NCI-H2081 treated with DMSO at 0.1 percent for 48 hours (cell line): ENCODE data around the gene RRAD.
"Not testable (repeated sequence)": the region's sequence is repeated elsewhere in the genome, so short reads cannot be mapped to it uniquely, and the experiment has no call there.

ENCODE experiments used
- DNase-seq: peaks from one replicate; lab custom pipeline; 2025; lab: John Stamatoyannopoulos, UW

Gene RRAD

DNA sequence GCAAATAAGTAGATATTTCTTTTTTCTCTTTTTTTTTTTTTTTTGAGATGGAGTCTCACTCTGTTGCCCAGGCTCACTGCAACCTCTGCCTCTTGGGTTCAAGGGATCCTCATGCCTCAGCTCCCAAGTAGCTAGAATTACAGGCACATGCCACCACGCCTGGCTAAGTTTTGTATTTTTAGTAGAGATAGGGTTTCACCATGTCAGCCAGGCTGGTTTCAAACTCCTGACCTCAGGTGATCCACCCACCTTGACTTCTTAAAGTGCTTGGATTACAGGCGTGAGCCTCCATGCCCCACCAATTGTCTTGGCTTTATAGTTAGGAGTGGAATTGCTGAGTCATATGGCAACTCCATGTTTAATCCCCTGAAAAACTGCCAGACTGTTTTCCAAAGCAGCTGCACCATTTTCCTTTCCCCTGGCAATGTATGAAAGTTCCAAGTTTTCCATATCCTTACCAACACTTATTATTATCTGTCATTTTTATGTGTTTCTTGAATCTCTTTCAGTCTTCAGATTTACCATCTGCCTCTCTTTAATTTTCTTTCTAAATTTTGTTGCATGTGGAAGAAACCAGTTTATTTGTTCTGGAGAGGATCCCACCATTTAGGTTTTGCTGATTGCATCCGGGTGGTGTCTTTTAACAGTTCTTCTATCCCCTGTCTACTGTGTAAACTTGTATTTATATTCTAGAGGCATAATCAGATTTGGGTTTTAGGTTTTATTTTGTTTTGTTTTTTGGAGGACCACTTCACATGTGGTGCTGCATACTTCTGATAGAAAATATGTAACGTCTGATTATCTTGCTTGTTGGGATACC lies 25.8 kb upstream of the RRAD start:
- DNase-seq: no peak

DNA sequence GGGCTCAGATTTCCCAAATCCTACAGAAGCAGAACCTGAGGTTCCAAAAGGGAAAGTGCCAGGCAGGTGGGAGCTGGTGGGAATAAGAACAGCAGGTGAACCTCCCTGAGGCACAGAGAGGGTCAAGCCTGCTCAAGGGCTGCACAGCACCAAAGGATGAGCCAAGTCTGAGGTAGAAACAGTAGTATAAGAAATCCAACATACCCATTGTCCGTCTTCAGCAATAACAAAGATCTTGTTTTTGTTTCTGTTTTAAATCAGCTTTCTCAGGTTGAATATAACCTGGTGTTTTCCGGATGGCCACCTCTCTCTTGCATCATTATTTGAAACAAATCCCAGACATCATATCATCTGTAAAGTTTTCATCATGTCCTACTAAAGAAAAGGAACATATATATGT lies 25.1 kb upstream of the RRAD start:
- DNase-seq: no peak

DNA sequence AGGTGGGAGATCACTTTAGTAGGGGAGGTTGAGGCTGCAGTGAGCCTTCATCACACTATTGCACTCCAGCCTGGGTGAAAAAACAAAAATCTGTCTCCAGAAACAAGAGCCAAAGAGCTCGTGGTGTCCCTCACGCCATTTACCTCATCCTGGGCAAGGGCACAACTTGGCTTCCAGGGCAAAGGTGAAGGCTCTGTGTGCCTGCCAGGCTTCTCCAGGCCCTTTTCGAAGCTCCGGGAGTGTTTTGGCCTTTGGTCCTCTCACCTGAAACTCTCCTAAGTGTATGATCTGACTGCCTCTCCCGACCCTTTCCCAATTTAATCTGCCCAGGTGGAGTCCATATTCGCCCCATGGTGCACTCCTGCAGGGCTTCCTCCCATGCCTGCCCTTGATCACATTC lies 24.1 kb upstream of the RRAD start:
- no peak for DNase-seq

DNA sequence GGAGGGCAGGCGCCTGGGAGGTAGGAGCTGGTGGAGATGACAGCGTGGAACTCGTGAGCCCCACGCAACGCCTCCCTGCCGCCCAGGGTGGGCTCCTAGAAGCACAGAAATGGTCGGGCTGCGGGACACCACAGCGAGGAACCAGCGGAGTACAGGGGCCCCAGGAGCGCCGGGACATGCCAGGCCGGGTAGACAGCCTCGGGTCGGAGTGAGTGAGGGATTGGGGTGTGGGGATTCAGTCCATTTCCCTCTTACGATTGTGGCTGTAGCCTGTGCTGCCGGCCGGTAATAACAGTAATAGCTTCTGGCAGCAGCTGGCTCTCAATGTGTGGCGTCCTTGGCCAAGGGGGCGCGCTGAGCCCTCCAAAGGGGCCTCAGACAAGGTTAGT lies 23.5 kb upstream of the RRAD start:
- DNase-seq: no peak

DNA sequence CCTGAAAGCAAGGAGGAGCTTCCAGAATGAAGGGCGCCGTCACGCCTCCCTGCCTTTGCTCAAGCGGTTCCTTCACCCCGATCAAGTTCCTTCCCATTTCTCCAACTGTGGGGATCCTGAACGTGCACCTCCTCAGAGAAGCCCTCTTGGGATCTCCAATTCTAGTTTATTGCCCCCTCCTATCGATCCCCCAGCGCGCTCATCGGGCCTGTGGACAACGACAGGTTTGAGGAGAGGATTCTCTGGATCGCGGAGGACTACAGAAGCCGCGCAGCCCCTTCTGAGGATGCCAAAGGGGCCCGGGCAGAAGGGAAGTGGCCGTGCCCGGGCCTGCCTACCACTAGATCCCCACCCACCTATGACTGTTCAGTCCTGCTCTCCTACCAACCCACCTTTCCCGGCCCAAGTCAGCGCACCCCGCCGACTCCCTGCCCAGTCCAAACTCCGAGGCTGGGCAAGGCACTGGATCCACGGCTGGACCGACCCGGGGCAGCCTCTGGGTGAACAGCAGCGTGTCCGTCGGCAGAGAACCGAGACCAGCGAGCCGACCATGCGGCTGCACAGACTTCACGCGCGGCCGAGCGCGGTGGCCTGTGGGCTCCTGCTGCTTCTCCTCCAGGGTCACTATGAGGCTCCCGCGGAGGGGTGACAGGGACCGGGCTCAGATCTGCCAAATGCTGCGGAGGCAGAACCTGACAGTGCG lies 22.9 kb upstream of the RRAD start:
- DNase-seq: no peak

DNA sequence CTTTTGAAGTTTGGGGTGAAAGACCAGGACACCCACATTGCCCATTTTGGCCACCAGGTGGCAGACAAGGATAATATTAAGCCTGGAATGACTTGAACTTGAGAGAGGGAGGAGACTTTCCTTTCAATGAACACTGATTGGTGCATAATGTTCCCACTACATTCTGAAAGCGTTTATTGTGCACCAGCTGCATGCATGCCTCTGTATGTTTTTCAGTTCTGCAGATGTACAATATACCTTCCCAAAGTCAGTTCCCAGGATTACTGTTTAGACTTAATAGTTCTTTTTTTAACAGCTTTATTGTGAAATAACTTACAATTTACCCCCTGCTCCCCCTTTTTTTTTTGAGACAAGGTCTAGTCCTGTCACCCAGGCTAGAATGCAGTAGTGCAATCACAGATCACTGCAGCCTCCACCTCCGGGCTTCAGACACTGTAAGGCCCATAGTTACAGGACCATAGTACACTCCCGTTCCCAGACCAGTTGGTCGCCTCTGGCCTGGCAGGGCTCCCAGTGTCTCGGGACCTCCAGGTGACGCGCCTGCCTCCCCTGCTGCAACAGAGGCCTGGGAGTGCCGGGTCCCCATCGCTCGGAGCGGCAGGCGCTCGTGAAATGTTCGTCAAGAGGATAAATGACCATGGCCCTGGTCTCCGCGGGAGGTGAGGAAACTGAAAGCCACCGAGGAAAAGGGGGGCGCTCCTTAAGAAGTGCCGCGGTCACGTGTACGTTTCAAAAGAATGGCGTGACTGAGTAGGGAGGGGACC lies 22.1 kb upstream of the RRAD start:
- DNase-seq: no peak

DNA sequence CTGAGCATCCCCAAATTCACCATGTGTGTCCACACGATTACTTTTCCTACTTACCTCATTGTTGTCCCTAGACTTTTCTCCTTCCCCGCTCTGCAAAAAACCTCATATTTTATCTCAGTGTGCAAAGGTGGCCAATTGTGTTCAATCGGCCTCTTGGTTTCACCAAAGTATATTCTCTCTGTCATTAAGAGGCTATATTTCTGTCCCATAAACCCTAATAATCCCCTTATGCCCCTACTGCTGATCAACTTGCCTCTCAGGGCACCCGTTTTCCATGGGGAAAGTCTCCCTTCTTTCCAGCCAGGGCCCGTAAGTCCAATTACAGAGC lies 21.6 kb upstream of the RRAD start:
- DNase-seq: no peak

DNA sequence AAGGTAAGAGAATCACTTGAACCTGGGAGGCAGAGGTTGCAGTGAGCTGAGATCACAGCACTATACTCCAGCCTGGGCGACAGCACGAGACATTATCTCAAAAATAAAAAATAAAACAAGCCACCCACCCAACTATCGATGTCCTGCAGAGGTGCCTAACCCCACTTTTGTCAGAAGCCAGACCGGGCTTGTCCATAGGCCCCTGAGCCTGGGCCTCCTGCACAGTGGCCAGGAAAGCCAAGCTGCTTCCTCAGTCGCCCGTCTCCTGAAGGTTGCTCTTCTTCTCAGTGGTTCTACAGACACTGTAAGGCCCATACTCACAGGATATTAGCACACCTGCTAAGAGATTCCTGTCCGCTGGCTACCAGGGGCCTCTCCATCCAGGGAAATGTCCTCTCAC lies 21.2 kb upstream of the RRAD start:
- DNase-seq: no peak

DNA sequence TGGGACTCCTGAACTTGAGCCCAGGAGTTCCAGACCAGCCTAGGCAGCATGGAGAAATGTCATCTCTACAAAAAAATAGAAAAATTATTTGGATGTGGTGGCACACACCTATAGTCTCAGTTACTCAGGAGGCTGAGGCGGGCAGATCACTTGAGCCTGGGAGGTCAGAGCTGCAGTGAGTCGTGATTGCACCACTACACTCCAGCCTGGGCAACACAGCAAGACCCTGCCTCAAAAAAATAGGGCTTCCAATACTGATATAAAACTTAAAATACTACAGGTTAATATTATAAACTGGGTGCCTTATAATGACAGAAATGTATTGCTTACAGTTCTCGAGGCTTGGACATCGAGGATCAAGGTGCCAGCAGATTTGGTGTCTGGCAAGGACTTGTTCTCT lies 20.6 kb upstream of the RRAD start:
- no peak for DNase-seq

DNA sequence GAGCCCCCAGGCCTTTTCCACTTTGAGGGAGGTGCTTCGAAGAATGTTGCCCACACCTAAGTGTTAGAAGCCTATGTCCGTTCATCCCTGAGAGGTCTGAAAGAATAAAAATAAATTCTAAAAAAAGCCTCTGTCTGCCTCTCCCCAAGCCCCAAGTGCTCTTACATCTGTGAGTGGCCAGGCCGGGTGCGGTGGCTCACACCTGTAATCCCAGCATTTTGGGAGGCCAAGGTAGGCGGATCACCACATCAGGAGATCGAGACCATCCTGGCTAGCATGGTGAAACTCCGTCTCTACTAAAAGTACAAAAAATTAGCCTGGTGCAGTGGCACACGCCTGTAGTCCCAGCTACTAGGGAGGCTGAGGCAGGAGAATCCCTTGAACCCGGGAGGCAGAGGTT lies 19.6 kb upstream of the RRAD start:
- not testable (repeated sequence) for DNase-seq

DNA sequence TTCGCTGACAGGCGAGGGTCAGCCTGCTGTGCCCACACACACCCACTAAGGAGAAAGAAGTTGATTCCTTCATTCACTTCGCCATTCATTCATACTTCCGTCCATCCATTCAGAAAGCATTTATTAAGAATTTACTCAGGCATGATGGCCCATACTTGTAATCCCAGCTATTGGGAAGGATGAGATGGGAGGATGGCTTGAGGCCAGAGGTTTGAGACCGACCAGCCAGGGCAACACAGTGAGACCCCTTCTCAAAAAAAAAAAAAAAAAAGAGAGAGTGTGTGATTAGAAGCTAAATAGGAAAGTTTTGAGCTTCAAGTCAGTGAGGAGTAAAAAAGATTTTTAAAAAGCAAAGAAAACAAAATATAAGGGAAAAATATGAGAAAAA lies 18.7 kb upstream of the RRAD start:
- DNase-seq: no peak

DNA sequence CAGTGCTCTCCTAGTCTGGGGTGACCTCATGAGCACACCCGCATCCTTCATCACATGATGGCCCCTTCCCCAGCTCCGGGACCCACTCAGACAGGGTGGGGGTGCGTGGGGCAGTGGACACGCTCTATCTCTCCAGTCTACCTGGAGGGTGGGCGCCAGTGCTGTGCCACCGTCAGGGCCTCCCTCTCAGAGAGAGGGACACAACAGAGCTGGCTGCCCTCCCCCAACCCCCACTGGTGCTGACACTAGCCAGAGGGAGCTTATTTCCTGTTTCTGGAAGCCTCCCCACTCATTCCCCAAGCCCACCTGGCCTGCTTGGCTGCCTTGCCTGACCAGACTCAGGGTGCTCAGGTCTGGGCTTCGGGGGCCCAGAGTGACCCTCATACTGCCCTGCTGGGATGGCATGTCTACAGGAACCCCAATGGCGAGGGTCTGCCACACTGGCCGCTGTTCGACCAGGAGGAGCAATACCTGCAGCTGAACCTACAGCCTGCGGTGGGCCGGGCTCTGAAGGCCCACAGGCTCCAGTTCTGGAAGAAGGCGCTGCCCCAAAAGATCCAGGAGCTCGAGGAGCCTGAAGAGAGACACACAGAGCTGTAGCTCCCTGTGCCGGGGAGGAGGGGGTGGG lies 18.2 kb upstream of the RRAD start:
- DNase-seq: no peak

DNA sequence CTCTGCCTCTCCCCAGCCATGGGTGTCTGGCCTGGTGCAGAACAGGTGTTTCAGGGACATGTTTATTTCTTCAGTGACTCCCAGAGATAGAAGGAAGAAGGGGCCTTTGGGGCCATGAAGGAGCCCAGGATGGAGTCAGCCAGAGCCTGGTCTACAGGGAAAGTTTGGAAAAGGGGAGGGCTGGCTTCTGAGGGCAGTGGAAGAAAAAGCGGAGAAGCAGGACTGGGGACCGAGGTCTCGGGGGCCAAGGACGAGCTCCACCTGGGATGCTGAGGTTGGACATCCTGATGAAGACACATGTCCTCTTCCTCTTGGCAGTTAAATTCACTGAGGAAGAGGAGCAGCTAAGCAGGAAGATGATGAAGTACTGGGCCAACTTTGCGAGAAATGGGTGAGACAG lies 17.6 kb upstream of the RRAD start:
- no peak for DNase-seq

DNA sequence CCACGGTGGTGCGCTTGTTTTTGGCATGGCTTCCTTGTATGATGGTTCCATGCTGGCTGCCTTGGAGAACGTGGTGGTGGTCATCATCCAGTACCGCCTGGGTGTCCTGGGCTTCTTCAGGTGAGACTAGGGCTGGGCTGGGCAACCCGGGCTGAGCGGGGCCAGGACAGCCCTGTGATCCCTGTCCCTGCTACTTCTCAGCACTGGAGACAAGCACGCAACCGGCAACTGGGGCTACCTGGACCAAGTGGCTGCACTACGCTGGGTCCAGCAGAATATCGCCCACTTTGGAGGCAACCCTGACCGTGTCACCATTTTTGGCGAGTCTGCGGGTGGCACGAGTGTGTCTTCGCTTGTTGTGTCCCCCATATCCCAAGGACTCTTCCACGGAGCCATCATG lies 14.9 kb upstream of the RRAD start:
- no peak for DNase-seq

DNA sequence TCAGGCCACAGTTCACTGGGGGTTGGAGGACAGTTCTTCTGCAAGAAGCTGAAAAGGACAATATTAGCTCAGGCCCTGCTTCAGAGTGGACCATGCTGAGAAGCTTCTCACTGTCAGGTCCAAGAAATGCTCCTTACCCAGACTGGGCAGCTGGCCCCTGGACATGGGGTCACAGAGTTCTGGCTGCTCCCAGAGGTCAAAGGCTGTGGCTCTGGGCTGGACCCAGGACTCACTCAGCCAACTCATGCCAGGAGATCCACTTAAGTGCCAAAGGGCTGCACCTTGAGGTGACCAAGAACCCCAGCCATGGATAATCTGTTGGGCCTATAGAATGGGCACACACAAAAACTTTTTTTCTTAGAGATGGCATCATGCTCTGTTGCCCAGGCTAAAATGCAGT lies 14.0 kb upstream of the RRAD start:
- DNase-seq: no peak

DNA sequence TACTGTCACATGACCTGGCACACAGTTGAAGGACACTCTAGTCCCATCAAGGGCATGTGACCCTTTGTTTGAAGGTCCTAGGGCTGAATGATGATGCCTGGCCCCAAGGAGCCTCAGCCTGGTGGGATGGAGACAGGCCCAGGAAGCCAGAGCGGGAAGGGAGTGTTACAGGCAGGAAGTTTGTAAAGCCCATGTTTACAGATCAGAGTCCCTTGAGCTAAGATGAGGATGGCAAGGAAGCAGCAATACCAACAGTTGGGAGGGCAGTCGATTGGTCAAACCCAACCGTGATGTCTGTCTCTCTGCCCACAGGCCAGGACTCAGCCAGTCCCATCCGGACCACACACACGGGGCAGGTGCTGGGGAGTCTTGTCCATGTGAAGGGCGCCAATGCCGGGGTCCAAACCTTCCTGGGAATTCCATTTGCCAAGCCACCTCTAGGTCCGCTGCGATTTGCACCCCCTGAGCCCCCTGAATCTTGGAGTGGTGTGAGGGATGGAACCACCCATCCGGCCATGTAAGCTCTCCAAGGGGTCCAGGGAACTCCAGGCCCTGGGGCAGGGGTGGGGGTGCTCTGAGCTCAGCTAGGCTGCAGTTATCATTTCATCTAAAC lies 12.5 kb upstream of the RRAD start:
- no peak for DNase-seq

DNA sequence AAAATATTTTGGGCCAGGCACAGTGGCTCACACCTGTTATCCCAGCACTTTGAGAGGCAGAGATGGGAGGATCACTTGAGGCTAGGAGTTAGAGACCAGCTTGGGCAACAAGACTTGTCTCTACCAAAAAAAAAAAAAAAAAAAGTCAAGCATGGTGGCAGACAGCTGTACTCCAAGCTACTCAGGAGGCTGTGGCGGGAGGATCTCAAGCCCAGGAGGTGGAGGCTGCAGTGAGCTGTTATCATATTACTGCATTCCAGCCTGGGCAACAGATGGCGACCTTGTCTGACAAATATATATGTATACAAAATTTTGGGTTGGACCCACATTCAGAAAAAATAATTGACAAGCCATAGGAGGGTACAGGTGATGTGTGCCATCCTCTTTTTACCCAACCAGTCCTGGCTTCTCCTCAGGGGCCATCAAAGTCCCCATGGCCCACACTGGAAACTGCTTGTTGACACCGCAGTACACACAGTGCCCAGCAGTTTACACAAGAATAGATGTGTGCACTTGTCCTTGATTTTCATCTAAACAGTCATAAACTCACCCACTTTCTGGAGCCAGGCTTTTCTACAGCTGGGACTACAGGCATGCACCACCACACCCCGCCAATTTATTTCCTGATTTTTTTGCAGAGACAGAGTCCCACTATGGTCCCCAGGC lies 11.7 kb upstream of the RRAD start:
- DNase-seq: no peak

DNA sequence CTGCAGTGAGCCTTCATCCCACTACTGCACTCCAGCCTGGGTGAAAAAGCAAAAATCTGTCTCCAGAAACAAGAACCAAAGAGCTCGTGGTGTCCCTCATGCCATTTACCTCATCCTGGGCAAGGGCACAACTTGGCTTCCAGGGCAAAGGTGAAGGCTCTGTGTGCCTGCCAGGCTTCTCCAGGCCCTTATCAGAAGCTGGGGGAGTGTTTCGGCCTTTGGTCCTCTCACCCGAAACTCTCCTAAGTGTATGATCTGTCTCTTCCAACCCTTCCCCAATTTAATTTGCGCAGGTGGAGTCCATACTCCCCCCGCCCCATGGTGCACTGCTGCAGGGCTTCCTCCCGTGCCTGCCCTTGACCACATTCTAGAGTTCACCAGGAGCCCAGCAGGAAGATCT lies 11.1 kb upstream of the RRAD start:
- DNase-seq: no peak

DNA sequence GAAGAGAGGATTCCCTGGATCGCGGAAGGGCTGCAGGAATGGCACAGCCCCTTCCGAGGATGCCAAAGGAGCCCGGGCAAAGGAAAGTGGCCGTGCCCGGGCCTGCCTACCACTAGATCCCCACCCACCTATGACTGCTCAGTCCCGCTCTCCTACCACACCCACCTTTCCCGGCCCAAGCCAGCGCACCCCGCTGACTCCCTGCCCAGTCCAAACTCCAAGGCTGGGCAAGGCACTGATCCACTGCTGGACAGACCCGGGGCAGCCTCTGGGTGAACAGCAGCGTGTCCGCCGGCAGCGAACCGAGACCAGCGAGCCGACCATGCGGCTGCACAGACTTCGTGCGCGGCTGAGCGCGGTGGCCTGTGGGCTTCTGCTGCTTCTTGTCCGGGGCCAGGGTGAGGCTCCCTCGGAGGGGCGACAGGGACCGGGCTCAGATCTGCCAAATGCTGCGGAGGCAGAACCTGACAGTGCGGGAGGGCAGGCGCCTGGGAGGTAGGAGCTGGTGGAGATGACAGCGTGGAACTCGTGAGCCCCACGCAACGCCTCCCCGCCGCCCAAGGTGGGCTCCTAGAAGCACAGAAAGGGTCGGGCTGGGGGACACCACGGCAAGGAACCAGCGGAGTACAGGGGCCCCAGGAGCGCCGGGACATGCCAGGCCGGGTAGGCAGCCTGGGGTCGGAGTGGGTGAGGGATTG lies 10.1 kb upstream of the RRAD start, which contains the start of gene CES2:
CES2 (plus strand) TSS at position 203 of the 698 bp plus-strand sequence; CDS start at position 323, 120 bp downstream.
- no peak for DNase-seq

DNA sequence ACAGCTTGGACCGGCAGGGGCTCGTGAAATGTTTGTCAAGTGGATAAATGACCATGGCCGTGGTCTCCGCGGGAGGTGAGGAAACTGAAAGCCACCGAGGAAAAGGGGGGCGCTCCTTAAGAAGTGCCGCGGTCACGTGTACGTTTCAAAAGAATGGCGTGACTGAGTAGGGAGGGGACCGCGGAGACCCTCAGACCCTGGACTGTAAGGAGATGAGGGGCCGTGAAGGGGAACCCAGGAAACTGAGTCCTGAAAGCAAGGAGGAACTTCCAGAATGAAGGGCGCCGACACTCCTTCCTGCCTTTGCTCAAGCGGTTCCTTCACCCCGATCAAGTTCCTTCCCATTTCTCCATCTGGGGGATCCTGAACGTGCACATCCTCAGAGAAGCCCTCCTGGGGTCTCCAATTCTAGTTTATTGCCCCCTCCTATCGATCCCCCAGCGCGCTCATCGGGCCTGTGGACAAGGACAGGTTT lies 9.5 kb upstream of the RRAD start:
- DNase-seq: not testable (repeated sequence)
